Gastroesophageal sphincter (tissue), 3 donors: ENCODE data around the gene ABO.
"Not testable (repeated sequence)": the region's sequence is repeated elsewhere in the genome, so short reads cannot be mapped to it uniquely, and the experiment has no call there.

Source experiments
- POLR2A ChIP-seq, 2 donors: fragments of 450-650 bp; IDR thresholded peaks; one replicate each; pipeline ENCODE4 v1.6.1; 2017; ENCODE audit warnings: antibody characterized with exemption in 2 of 2, mild to moderate bottlenecking in 2 of 2, moderate library complexity in 1 of 2
- POLR2AphosphoS5 ChIP-seq: sonication (generic); formaldehyde crosslinking; IDR thresholded peaks from one replicate; pipeline ENCODE4 v1.6.1; 2017; ENCODE audit warnings: antibody characterized with exemption
- TF ChIP-seq, protein P1 (sequence below), 4 experiments: fragments of 200-600 bp in 2 of 4; fragments of 450-650 bp in 2 of 4; sonication (generic) in 1 of 4; IDR thresholded peaks; one replicate each; pipeline ENCODE4 v1.5.1; 2017 to 2019; ENCODE audit warnings: antibody characterized with exemption in 4 of 4, mild to moderate bottlenecking in 2 of 4, moderate library complexity in 2 of 4

DNA sequence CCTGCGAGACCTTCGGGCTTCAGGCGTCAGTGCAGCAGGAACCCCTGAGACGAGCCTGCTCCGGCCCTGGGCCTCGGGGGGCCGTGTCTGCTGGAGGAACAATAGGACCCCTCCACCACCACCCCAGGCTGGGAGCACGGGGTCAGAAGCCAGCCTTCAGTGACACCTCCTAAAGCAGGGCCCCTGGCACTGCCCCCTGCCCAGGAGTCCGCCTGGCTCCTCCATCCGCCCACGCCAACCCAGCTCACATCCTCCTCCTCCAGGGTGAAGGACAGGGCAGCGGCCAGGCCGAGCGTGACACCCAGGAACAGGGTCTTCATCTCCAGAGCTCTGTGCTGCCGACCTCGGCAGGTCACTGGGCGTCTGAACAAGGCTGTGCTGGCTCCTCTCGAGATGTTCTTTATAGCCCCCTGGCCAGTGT, 66.1 kb downstream of the ABO start, which contains the start of gene OBP2B:
- TF ChIP-seq, protein P1, sequence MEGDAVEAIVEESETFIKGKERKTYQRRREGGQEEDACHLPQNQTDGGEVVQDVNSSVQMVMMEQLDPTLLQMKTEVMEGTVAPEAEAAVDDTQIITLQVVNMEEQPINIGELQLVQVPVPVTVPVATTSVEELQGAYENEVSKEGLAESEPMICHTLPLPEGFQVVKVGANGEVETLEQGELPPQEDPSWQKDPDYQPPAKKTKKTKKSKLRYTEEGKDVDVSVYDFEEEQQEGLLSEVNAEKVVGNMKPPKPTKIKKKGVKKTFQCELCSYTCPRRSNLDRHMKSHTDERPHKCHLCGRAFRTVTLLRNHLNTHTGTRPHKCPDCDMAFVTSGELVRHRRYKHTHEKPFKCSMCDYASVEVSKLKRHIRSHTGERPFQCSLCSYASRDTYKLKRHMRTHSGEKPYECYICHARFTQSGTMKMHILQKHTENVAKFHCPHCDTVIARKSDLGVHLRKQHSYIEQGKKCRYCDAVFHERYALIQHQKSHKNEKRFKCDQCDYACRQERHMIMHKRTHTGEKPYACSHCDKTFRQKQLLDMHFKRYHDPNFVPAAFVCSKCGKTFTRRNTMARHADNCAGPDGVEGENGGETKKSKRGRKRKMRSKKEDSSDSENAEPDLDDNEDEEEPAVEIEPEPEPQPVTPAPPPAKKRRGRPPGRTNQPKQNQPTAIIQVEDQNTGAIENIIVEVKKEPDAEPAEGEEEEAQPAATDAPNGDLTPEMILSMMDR (IDR thresholded peaks at IDR 0.05) = not testable (repeated sequence)
- TF ChIP-seq POLR2A (IDR thresholded peaks at IDR 0.05); POLR2AphosphoS5: not testable (repeated sequence)
